HG02840 (cell line): Measurements from ENCODE around the gene LYPLA2.
A peak's percentile ranks its signal among the peaks of the same experiment; 100 is the strongest.
"Not testable (repeated sequence)": the region's sequence is repeated elsewhere in the genome, so short reads cannot be mapped to it uniquely, and the experiment has no call there.

Experiments
- ATAC-seq: cut with Tn5 transposase; IDR thresholded peaks from one replicate; pipeline ENCODE4 v1.9.1; 2021; ENCODE audit warnings: mild to moderate bottlenecking, moderate library complexity, moderate number of reproducible peaks; ENCODE audit not compliant: unreplicated experiment, low FRiP score

Gene LYPLA2

GRCh38 chr1:23799570-23800399 is 8.8 kb downstream of the LYPLA2 start:
- peak; percentile 7 for ATAC-seq

- ATAC-seq = peak; percentile 70
Observed at GRCh38 chr1:23800400-23801337, 9.7 kb downstream of the LYPLA2 start, which contains the start of gene GALE. Gene GALE (minus strand): TSS chr1:23800754. CDS start chr1:23799007, 1,747 bp downstream.

- no peak for ATAC-seq
Observed at GRCh38 chr1:23801338-23801748, 10.4 kb downstream of the LYPLA2 start.

GRCh38 chr1:23801876-23802275 is 10.9 kb downstream of the LYPLA2 start:
- ATAC-seq = no peak

GRCh38 chr1:23802809-23803342 is 11.9 kb downstream of the LYPLA2 start:
- ATAC-seq = not testable (repeated sequence)

- ATAC-seq = no peak
Observed at GRCh38 chr1:23803674-23804073, 12.7 kb downstream of the LYPLA2 start.

GRCh38 chr1:23804183-23804835 is 13.4 kb downstream of the LYPLA2 start:
- ATAC-seq = no peak

- ATAC-seq = no peak
Observed at GRCh38 chr1:23805025-23805424, 14.1 kb downstream of the LYPLA2 start.

GRCh38 chr1:23806280-23806679 is 15.3 kb downstream of the LYPLA2 start:
- ATAC-seq = no peak

- no peak for ATAC-seq
Observed at GRCh38 chr1:23807453-23807852, 16.5 kb downstream of the LYPLA2 start.

GRCh38 chr1:23809751-23810171 is 18.8 kb downstream of the LYPLA2 start:
- ATAC-seq = no peak

GRCh38 chr1:23810818-23811540 is 20.0 kb downstream of the LYPLA2 start:
- no peak for ATAC-seq

- no peak for ATAC-seq
Observed at GRCh38 chr1:23814016-23814415, 23.1 kb downstream of the LYPLA2 start.

GRCh38 chr1:23816361-23816760 is 25.4 kb downstream of the LYPLA2 start:
- ATAC-seq = no peak

GRCh38 chr1:23816906-23817305 is 26.0 kb downstream of the LYPLA2 start:
- no peak for ATAC-seq

GRCh38 chr1:23817633-23818032 is 26.7 kb downstream of the LYPLA2 start:
- ATAC-seq = no peak

GRCh38 chr1:23823767-23824166 is 32.8 kb downstream of the LYPLA2 start:
- ATAC-seq = no peak

GRCh38 chr1:23824711-23825075 is 33.7 kb downstream of the LYPLA2 start:
- peak; percentile 8 for ATAC-seq

- ATAC-seq = peak; percentile 81
Observed at GRCh38 chr1:23825076-23825761, 34.3 kb downstream of the LYPLA2 start, which contains the start of gene HMGCL. Gene HMGCL (minus strand): TSS chr1:23825429. CDS start chr1:23825415, 14 bp downstream.
